DMS153 treated with DMSO at 0.1 percent for 48 hours (cell line): ENCODE data around the gene CEND1.

Experiments
- DNase-seq: peaks from one replicate; lab custom pipeline; 2025; ENCODE audit not compliant: unreplicated experiment; lab: John Stamatoyannopoulos, UW

CEND1 gene

DNA sequence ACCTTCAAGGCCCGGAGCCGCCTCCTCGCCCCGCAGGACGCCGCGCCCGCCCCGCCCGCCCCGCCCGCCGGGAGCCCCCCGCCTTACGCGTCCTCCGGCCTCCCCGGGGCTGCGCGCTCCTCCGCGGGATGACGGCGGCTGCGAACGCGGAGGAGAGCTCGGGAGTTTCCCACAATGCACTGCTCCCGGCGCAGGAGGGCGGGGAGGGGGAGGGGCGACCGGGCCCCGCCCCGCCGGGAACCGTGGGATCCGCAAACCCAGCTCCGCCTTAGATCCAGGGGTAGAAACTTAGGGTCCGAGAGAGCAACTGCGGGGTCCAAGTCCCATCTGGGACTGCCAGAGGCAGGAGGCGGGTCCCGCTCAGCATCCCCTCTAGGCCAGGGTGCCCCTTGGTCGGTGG, at the start of gene CEND1:
TSS of gene CEND1 (minus strand) at position 148 of the 400 bp plus-strand sequence. CDS start 1,514 bp downstream, outside the sequence.
- no peak for DNase-seq

DNA sequence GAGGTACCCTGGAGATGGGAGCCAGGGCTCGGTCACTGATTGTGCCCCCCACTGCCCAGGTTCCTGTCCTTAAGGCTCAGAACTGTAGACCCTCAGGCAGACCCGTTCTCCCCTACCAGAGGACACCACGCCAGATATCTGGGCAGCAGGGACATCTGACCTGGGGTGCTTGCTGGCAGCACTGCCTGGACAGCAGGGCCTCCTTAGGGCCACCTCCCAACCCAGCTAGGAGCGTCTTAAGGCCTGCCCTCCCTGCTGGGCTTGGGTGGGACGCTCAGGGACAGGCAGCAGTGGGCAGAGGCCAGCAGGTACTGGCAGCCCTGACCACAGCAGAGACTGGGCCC, 49.4 kb upstream of the CEND1 start:
- no peak for DNase-seq

DNA sequence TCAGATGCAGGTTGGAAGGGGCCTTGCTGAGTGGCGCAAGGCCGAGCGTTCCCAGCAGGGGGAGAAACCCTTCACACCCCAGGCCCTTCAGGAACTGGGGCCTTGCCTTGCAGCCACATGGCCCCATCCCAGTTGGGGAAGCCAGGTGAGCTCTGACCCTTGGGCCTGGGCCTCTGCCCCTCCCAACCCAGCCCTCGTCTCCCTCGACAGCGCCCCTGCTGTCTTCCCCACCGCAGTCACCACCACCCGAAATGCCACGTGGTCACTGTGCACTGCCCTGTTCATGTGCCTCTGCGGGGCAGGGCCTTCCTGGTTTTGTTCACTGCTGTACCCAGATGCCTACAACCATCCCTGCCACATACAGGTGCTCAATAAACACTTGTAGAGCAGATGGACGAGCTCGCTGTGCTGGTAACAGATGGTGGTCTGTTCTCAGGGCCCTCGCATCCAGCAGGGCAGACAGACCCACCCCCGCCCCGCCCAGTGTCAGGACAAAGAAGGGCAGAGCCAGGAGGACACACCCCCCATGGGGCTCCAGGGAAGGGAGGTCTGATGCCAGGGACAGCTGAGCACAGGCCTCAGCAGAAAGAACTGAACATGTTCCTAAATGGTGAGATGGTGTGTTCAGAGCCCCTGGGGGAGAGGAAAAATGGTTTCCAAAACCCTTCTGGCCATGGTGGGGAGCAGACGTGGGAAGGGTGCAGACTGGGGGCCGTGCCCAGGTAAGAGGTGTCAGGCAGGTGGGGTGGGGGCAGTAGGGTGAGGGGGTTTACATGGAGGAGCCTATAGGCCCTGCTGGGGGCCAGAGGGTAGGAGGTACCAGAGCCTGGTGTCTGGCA, 48.8 kb upstream of the CEND1 start:
- DNase-seq = no peak

DNA sequence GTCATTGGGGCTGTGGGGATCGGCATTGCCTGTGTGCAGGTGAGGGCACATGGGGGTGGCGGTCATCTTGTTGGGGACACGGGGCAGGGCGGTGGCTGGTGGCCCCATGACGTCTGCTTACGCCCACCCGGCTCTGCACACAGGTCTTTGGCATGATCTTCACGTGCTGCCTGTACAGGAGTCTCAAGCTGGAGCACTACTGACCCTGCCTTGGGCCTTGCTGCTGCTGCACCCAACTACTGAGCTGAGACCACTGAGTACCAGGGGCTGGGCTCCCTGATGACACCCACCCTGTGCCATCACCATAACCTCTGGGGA, 48.1 kb upstream of the CEND1 start:
- no peak for DNase-seq

DNA sequence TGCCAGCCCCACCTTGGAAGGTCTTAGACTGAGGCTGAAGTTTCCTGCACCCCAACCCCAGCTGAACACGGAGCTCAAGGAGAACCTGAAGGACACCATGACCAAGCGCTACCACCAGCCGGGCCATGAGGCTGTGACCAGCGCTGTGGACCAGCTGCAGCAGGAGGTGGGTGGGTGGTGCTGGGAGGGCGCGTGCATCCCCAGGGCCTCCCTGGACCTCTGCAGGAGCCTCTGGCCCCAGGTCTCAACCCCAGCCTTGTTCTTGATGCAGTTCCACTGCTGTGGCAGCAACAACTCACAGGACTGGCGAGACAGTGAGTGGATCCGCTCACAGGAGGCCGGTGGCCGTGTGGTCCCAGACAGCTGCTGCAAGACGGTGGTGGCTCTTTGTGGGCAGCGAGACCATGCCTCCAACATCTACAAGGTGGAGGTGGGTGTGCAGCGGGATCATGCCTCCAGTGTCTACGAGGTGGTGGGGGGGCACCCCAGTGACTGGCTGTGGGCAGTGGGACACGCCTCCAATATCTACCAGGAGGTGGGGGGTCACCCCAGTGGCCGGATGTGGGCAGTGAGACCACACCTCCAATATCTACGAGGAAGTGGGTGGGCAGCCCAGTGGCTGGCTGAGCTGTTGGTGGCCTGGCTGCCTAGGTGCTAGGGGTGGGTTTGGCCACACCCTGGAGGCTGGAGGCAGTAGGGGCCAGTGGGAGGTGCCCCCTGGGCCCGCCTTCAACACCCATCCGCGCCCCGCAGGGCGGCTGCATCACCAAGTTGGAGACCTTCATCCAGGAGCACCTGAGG, 47.5 kb upstream of the CEND1 start:
- DNase-seq = no peak

DNA sequence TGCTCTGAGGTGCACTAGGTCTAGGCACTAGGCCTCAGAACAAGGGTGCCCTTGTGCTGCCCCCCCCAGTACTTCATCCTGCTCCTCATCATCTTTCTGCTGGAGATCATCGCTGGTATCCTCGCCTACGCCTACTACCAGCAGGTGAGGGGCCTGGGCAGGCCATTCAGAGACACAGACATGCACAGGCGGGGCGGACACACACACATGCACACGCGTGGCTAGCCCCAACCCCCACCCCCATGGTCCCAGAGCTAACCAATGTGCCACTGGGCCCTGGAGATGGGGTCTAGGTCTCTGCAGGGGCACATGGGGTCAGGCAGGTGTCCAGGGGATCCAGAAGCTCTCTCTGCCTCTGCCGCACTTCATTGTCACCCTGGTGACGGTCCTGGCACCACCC, 46.8 kb upstream of the CEND1 start:
- no peak for DNase-seq

DNA sequence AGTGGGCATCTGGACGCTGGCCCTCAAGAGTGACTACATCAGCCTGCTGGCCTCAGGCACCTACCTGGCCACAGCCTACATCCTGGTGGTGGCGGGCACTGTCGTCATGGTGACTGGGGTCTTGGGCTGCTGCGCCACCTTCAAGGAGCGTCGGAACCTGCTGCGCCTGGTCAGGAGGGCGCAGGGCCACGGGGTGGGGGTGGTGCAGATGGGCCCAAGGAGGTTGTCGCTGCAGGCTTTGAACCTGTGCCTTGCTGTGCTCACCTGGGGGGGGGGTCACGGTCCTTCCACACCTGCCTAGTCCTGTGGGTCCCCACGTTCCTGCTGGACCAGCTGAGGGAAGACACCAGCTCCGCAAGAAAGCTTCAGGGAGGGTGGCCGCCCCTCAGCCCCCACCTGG, 46.4 kb upstream of the CEND1 start:
- no peak for DNase-seq

DNA sequence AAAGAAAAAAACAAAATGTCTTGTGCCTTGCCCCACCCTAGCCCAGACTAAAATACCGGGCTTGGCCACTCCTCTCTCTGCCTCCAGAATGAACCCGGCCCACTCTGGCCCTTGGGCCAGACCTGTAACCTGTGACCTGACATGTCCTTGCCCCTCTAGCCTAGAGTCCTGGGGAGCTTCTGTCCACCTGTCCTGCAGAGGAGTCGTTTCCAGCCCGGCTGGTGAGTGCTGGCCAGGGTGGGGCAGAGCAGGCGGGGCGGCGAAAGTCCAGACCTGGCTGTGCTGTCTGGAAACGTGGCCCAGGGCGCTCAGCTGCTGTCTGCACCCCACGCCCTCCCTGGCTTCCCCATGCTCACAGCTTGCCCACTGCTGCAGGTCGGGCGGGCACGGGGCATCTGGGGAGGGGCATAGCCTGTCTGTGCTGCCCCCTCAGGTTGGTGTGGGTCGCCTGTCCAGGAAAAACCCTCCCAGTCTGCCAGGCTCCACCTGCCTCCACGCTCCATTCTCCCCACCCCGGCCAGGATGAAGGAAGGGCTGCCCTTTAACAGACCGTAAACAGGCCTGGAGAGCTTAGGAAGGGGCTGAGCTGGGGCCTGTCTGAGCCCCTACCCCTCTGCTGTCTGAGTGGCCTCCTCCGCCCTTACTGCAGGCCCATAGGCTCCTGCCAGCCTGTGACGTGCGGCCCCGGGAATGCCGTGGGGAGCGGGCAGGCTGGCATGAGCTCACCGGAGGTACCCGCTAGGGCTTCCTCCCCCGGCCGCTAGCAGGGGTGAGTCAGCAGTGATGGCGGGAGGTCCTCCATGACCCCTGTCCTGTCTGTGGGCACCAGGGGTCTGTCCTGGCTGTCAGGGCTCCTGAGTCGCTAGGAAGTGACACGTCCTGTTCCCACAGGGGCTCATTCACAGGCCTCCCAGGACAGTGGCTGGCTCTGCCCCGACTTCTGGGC, 44.8 kb upstream of the CEND1 start:
- DNase-seq = no peak

DNA sequence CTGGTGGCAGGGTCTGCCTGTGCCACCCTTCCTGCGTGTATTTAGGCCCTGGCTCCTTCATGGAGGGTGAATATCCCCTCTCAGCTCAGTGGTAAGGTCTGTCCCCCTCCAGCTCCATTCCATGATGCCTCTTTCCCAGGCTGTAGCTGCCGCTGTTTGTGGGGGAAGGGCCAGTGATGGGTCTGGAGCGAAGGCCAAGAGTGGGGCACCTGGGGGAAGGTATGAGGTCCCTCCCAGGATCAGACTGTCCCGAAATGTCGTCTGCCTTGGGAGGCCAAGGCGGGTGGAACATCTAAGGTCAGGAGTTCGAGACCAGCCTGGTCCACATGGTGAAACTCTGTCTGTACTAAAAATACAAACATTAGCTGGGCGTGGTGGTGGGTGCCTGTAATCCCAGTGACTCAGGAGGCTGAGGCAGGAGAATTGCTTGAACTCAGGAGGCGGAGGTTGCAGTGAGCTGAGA, 44.0 kb upstream of the CEND1 start:
- DNase-seq = no peak

DNA sequence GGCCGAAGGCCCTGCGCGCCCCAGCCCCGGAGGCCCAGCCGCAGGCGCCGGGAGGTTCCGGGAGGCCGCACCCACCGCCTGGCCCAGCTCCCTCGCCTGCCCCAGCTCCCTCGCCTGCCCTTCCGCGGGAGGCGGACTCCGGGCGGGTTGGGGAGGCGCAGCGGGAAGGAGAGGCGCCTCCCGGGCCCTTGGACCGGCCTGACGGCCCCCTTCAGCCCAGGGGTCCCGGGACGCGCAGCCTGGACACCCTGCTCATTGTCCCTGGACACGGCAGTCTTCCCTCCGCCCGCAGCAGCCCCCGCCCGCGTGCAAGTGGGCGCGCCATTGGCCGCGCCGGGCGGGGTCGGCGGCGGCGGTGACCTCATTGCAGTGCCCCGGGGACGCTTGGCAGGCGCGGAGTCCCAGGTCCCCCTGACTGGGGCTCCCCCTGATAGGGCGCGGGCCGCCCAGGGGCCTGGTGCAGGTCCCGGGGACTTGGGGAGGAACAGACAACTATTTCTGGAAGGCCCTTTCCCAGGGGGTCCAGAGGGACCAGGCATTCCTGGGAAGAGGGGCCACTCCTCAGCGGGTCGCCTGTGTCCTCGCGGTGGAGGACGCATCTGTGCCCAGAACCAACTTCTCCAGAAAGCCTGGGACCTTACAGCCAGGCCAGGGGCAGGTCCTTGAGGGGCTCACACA, 43.4 kb upstream of the CEND1 start:
- no peak for DNase-seq

DNA sequence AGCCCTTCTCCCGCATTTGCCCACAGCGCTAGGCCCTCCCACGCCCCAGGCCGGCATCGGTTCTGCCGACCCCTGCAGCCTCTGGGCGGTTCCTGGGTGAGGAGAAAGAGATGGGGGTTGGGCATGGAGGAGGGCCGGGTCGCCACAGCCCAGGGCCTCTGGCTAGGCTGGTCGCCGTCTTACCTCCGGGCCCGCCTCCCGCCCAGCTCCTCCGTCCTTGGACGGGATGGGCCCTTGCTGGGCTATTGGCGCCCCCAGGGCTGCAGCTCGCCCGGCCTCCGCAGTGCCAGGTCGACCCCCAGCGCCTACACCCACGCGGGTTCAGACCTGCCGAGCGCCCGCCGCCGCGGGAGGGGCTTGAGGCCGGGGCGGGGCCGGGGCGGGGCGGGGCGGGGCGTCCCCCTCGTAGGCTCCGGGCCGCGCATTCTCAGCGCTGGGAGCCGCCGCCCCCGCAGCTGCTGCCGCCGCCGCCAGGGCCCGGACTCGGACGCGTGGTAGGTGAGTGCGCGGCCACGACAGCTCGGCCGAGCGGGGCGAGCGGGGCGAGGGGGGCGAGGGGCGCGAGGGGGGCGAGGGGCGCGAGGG, 42.7 kb upstream of the CEND1 start, which contains the start of gene CD151:
TSS of gene CD151 (plus strand) at position 424 of the 585 bp plus-strand sequence. CDS start 3,118 bp downstream, outside the sequence.
- peak; percentile 15 for DNase-seq

DNA sequence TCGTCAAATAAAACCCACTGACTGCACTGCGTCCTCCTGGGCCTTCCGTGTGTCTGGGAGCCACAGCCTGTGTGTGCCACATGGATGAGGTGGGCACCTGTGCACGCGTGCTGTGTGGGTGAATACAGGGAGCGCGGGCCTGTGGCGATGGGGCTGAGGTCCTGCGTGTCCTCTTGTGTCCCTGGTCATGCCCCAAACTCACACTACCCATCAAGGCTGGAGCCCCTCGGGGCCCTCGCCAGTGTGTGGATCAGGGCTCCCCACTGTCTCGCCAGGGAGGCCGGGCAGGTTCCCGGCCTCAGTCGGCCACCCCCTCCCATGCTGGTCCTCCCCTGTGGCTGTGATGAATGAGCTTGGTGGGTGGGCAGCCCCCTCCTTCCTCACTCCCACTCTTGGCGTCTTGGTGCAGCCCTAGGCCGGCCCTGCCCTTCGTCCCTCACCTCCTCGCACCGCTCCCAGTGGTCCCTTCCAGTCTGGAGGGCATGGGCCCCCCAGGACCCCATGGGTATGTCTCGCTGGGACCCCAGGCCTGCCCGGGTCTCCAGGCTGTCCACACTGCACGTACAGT, 42.2 kb upstream of the CEND1 start:
- DNase-seq = no peak

DNA sequence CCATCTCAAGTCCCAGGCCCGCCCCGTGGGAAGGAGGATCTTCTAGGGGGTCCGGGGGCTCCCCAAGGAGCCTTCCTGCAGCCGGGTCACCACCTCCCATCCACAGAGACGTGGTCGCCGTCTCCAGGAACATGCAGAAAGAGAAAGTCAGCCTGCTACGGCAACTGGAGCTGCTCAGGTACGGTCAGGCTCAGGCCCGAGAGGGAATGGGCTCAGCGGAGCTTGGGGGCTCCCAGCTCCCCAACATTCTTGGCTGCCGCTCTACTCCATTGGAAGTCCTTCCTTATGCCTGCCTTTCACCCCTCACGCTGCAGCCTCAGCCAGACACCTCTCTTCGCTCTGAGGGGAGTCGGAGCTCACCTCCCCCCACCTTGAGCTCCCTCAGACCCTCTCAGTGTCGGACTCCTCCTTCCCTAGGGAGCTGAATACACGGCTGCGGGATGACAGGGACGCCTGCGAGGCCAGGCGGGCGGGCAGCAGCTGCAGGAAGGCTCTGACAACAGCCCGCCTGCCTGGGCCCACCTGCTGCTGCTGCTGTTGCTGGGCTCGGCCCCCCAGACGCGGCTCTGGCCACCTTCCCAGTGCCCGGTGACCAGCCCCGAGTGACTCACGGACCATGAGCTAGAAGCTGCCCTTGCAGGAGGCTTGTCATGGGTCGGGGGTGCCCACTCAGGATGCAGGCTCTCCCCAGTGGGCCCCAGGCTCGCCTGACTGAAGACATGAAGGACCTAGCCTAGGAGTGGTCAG, 41.4 kb upstream of the CEND1 start:
- DNase-seq = no peak

DNA sequence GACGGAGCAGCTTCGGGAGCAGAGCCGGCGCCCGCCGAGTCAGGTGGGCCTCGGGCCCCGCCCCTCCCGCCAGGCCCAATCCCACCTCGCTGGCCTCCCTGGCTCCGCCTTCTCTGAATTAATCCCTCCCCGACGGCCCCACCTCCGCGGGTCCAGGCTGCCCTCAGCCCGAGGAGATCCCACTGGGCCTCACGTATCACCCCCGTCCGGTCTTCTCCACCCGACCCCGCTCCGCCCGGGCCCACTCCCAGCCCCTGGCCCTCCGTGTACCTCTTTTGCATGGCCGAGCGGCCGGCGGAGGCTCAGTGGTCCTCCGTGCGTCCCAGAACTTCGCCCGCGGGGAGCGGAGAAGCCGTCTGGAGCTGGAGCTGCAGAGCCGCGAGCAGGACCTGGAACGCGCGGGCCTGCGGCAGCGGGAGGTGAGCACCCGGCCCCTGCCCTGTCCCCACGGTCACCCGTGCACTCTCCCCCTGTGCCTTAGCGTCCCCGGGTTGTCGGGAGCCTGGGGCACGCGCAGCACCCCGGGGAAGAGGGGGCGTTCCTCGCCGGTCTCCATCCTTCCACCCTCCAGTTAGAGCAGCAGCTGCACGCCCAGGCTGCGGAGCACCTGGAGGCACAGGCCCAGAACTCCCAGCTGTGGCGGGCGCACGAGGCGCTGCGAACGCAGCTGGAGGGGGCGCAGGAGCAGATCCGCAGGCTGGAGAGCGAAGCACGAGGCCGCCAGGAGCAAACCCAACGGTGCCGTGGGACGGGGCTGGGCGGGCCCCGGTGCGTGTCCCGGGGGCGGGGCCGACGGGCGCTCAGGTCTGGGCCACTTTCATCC, 40.6 kb upstream of the CEND1 start:
- peak; percentile 83 for DNase-seq

DNA sequence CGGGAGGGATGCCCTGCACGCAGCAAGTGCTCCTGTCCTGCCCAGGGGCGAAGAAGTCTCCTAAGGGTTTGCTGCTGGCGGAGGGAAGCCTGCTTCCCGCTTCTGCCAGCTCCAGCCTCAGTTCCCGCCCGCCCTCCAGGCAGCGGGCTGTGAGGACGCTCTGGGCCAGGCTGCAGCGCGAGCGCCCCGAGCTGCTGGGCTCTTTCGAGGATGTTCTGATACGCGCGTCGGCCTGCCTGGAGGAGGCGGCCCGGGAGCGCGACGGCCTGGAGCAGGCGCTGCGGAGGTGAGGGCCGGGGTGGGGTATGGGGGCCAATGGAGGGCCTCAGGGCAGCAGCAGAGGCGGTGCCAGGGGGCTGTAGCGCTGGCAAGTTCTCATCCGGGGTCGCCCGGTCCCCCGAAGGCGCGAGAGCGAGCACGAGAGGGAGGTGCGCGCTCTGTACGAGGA, 40.0 kb upstream of the CEND1 start:
- DNase-seq = no peak

DNA sequence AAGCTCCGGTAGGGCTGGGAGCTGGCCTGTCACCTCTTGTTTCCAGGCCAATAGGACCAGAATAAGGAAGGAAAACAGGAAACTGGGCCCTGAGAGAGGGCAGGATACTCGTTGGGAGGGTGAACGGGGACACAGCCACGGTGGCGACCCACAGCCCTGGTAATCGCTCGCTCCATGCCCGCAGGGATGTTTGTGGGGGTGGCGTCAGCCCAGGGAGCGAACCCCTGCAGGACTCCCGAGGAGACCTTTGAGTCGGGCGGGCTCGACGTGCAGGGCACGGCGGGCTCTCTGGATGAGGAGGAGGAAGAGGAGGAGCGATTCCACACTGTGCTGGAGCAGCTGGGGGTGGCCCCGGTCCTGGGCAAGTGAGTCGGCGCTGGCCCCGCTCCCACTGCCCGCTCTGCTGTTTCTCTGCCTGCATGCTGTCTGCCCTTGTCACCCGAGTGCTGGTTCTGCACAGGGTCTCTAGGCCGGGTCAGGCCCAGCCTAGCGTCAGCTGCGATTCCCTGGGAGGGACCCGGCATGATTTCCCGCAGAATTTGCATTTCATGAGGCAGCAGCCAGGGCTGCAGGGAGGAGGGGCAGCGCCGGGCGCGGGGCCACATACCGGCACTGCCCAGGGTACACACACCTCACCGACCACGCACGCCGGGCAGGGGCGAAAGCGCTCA, 39.4 kb upstream of the CEND1 start:
- peak; percentile 36 for DNase-seq

DNA sequence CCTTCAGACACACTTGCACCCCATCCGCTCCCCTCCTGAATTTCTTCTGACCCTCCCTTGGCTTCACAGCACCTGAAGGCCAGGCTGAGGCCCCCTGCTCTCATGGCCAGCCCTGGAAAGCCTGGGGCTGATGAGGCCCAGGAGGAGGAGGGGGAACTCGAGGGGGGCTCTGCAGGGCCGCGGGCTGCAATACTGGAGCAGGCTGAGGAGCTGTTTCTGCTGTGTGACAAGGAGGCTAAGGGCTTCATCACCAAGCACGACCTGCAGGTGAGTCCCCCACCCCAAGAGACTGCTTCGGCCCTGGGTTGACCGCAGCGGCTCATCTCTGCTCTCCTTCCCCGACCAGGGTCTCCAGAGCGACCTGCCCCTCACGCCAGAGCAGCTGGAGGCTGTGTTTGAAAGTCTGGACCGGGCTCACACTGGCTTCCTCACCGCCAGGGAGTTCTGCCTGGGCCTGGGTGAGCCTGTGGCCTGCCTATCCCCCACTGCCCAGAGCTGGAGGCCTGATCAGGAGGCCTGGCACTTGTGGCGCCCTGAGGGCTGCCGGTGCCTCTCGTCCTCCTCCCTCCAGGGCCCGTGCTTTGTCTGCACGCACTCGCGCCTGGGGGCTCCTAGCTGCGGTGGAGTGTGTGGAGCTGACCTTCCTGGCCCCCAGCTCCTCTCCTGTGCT, 38.8 kb upstream of the CEND1 start:
- DNase-seq = no peak
